GM12801 (cell line): ENCODE results near the gene ARL15.

Experiments used
- TF ChIP-seq, protein P1 (sequence below): IDR thresholded peaks from one replicate; pipeline ENCODE4 v1.5.1; 2011; ENCODE audit warnings: control low read depth; ENCODE audit not compliant: insufficient read length; ENCODE audit errors: extremely low read depth

The ARL15 gene

DNA sequence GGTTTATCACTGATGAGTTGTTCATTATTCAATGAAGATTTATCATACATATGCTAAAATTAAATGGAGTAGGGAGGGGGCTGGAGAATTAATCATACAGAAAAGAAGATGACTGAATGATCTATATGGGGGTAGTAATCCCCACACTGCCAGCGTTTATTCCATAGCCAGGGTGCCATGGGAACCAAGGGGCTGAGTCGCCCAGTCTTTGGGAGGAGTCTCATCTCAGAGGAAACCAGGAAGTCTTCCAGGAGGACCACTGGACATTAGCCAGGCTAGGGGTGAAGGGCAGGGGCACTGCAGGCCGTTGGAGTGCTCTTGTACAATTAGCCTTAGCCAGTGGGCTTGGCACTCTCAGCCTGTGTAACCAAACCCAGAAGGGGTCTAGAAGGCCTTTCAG lies 226.5 kb downstream of the ARL15 start:
- TF ChIP-seq, protein P1, sequence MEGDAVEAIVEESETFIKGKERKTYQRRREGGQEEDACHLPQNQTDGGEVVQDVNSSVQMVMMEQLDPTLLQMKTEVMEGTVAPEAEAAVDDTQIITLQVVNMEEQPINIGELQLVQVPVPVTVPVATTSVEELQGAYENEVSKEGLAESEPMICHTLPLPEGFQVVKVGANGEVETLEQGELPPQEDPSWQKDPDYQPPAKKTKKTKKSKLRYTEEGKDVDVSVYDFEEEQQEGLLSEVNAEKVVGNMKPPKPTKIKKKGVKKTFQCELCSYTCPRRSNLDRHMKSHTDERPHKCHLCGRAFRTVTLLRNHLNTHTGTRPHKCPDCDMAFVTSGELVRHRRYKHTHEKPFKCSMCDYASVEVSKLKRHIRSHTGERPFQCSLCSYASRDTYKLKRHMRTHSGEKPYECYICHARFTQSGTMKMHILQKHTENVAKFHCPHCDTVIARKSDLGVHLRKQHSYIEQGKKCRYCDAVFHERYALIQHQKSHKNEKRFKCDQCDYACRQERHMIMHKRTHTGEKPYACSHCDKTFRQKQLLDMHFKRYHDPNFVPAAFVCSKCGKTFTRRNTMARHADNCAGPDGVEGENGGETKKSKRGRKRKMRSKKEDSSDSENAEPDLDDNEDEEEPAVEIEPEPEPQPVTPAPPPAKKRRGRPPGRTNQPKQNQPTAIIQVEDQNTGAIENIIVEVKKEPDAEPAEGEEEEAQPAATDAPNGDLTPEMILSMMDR: no peak

DNA sequence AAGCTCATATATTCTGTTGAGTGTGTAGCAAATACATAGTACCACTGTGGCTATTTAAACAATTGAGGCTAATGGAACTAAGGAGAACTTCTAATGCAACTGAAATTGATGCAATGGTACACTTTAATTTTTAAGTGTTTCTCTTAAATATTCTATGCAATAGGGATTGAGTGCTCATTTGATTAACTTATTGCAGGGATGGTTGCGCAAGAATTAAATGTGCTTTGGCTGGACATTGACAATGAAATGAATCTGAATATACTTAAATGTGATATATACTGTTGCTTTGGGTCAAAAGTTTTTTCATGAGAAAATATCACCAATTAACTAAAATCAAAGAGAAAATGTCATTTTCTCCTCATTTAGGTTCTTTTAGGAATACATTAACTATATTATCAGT lies 227.1 kb downstream of the ARL15 start:
- TF ChIP-seq, protein P1: no peak

DNA sequence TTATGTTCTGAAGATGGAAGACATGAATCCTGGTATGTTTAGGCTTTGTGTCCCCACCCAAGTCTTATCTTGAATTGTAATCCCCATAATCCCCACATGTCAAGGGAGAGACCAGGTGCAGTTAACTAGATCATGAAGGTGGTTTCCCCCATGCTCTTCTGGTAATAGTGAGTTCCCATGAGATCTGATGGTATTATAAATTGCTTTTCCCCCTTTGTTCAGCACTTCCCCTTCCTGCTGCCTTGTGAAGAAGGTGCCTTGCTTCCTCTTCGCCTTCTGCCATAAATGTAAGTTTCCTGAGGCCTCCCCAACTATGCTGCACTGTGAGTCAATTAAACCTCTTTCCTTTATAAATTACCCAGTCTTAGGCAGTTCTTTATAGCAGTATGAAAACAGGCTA lies 229.0 kb downstream of the ARL15 start:
- TF ChIP-seq, protein P1: no peak

DNA sequence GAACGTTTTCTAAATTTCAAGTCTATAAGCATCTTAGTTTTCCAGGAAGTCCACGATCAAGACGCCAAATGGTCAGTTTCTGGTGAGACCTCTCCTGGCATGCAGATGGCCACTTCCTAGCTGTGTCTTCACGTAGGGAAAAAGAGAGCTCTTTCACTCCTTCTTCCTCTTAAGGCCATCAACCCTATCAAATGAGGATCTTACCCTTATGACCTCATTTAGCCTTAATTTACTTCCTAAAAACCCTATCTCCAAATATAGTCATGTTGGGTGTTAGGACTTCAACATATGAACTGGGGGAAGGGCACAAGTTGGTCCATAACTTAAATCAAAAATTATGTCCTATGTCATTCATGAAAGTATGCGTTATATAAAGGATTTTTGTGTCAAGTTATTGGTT lies 229.5 kb downstream of the ARL15 start:
- TF ChIP-seq, protein P1: no peak

DNA sequence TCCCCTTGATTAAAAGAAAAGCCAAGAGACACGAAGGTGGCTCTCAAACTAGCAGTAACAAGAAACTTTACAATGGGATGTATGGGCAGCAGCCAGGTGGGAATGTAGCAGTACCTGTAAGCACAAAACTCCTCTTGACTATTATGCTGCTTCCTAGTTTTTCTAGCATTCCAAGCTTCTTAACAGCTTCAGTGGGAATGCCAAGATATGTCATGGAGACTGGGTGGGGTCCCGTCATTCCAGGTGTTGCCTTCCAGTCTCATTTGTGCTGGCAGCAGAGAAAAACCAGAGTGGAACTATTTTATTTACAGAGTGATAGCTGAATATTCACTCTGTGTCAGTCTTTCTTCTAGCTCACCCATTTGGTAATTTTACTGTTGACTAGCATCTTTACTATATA lies 236.6 kb downstream of the ARL15 start:
- TF ChIP-seq, protein P1: no peak

DNA sequence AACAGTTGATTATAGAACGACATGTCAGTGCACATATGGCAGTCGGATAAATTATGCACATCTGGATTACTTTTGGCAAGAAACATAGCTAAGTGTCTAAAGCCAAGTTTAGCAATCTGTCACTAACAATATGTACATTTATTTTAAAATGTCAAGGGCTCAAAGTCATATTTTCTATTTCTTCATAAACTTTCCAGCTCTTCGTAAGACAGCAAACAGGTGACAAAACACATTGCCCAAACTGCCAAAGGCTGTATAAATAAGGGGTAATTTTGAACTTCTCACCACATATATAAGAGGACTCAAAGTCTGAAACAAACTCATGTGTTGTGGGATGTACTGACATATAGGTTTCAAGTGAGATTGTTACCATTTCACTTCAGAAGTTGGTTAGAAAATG lies 237.2 kb downstream of the ARL15 start:
- TF ChIP-seq, protein P1: no peak

DNA sequence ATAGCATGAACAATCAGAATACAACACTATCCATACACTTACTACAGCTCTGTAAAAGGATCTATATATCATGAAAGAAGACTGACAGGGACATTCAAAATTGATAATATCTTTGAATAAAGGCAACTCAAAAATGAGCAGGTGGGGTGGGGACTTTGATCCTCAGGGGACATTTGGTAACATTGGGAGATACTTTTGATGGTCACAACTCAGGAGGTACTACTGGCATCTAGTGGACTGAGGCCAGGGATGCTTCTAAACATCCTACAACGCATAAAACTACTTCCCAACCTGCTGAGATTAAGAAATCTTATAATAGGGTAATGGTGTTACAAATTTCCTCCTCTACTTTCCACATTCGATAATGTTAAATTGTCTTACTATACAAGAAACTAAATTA lies 243.9 kb downstream of the ARL15 start:
- TF ChIP-seq, protein P1: no peak

DNA sequence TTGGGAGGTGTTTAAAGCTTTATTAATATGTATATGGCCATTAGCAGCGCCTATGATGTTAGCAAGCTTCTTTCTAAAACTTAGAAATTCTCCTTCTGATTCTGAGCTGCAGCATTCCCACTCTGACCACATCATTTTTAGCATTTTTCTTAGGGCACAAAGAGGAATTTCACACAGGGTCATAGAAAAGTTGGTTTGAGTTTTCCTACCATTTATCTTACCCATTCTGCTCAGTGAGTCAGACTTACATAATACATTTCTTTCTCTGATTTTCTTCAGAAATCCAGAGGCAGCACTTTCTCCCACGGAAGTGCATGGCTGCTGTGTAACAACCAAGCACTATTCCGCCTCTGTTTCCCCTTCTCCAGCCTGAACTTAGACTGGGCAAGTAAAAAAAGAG lies 246.6 kb downstream of the ARL15 start:
- TF ChIP-seq, protein P1: no peak
